SK-N-SH (cell line): Measurements from ENCODE around the gene PFKM. TPM values are rescaled to one million over a fixed set of nuclear protein-coding genes. Genes with fewer than 3 reads are reported as not detected.

Experiments used
- CTCF ChIA-PET: fragments of 300-600, 350-600 bp; formaldehyde crosslinking; extraction: SDS; loops from one replicate; lab custom pipeline; 2021; lab: Yijun Ruan, JAX
- POLR2A ChIA-PET: fragments of 350-600 bp; sonication (Branson Sonifier 250); formaldehyde crosslinking; extraction: SDS; loops from one replicate; lab custom pipeline; 2020; ENCODE audit warnings: antibody characterized with exemption, inconsistent platforms; lab: Yijun Ruan, JAX
- DNase-seq: peaks from one replicate; pipeline ENCODE4 v3.0.0; 2012
- H2AFZ ChIP-seq: fragments of 200-600 bp; sonication (generic); 2 replicates; pipeline ENCODE4 v1.8.1; 2016; ENCODE audit warnings: antibody characterized with exemption, mild to moderate bottlenecking, low read depth
- H3F3A ChIP-seq: fragments of 200-600 bp; sonication (generic); replicated peaks from 2 replicates; pipeline ENCODE3; 2016; ENCODE audit warnings: antibody characterized with exemption, mild to moderate bottlenecking; ENCODE audit not compliant: insufficient read depth
- H3K27ac ChIP-seq, 2 experiments: fragments of 200-500 bp in 1 of 2; fragments of 200-600 bp in 1 of 2; sonication (Bioruptor generic) in 1 of 2; sonication (generic), shearing (Covaris generic) in 1 of 2; 2 replicates each; pipeline versions ENCODE4 v1.5.1 to v1.6.1; 2014 to 2016; ENCODE audit warnings: low read depth in 2 of 2, inconsistent platforms in 1 of 2, low read length in 1 of 2, mild to moderate bottlenecking in 1 of 2, mixed read lengths in 1 of 2
- H3K27me3 ChIP-seq: fragments of 200-600 bp; sonication (generic), shearing (Covaris generic); 2 replicates; pipeline ENCODE4 v1.6.1; 2016; ENCODE audit warnings: mixed run types; ENCODE audit not compliant: insufficient read depth
- H3K36me3 ChIP-seq, 2 experiments: fragments of 200-500 bp in 1 of 2; fragments of 200-600 bp in 1 of 2; sonication (Bioruptor generic) in 1 of 2; sonication (generic) in 1 of 2; replicated peaks in 1 of 2; 2 replicates each; pipeline versions ENCODE3 to v1.5.1; 2014 to 2016; ENCODE audit warnings: low read length in 1 of 2, mild to moderate bottlenecking in 1 of 2; ENCODE audit not compliant: insufficient read depth in 2 of 2, control insufficient read depth in 1 of 2
- H3K4me1 ChIP-seq, 2 experiments: fragments of 200-500 bp in 1 of 2; fragments of 200-600 bp in 1 of 2; sonication (Bioruptor generic) in 1 of 2; sonication (generic), shearing (Covaris generic) in 1 of 2; 2 replicates each; pipeline versions ENCODE4 v1.5.1 to v1.6.1; 2014 to 2016; ENCODE audit warnings: low read depth in 1 of 2, low read length in 1 of 2, mixed run types in 1 of 2; ENCODE audit not compliant: insufficient read depth in 2 of 2, control insufficient read depth in 1 of 2
- H3K4me2 ChIP-seq: fragments of 200-600 bp; sonication (generic), shearing (Covaris generic); 2 replicates; pipeline ENCODE4 v1.6.1; 2017; ENCODE audit warnings: mixed run types
- H3K4me3 ChIP-seq, 2 experiments: fragments of 200-500 bp in 1 of 2; fragments of 200-600 bp in 1 of 2; sonication (Bioruptor generic) in 1 of 2; sonication (generic), shearing (Covaris generic) in 1 of 2; 2 replicates each; pipeline versions ENCODE4 v1.5.1 to v1.8.1; 2014 to 2016; ENCODE audit warnings: low read depth in 2 of 2, inconsistent platforms in 1 of 2, low read length in 1 of 2, mild to moderate bottlenecking in 1 of 2, mixed read lengths in 1 of 2, moderate library complexity in 1 of 2
- H3K79me2 ChIP-seq: fragments of 200-600 bp; sonication (generic); 2 replicates; pipeline ENCODE4 v1.8.1; 2017; ENCODE audit warnings: mild to moderate bottlenecking; ENCODE audit not compliant: insufficient read depth
- H3K9ac ChIP-seq: fragments of 200-600 bp; sonication (generic); 2 replicates; pipeline ENCODE4 v1.6.1; 2017; ENCODE audit warnings: mixed run types
- H3K9me2 ChIP-seq: fragments of 200-600 bp; sonication (generic); 2 replicates; pipeline ENCODE4 v1.6.1; 2017; ENCODE audit warnings: mixed run types
- H3K9me3 ChIP-seq: fragments of 200-600 bp; sonication (generic); 2 replicates; pipeline ENCODE4 v1.6.1; 2017; ENCODE audit warnings: mixed run types, mild to moderate bottlenecking, moderate library complexity
- H4K20me1 ChIP-seq: fragments of 200-600 bp; sonication (generic); 2 replicates; pipeline ENCODE4 v1.6.1; 2017; ENCODE audit warnings: mild to moderate bottlenecking, mixed run types; ENCODE audit not compliant: insufficient read depth
- CHD2 ChIP-seq: fragments of 150-350 bp; IDR thresholded peaks from 2 replicates; pipeline ENCODE4 v1.6.1; 2018; ENCODE audit warnings: low read length; ENCODE audit not compliant: partially characterized antibody
- ELF1 ChIP-seq: IDR thresholded peaks from 2 replicates; pipeline ENCODE4 v1.4.0; 2012
- EP300 ChIP-seq, 2 experiments: IDR thresholded peaks; 2 replicates each; pipeline versions ENCODE4 v1.4.0 to v1.6.1; 2012; ENCODE audit warnings: borderline replicate concordance in 1 of 2, low read depth in 1 of 2, low read length in 1 of 2
- FOSL2 ChIP-seq: IDR thresholded peaks from 2 replicates; pipeline ENCODE4 v1.4.0; 2012; ENCODE audit warnings: low read depth, mild to moderate bottlenecking, moderate library complexity, borderline replicate concordance
- FOXM1 ChIP-seq: IDR thresholded peaks from 2 replicates; pipeline ENCODE4 v1.4.0; 2012; ENCODE audit warnings: low read depth, mild to moderate bottlenecking
- MXI1 ChIP-seq: IDR thresholded peaks from 2 replicates; pipeline ENCODE4 v1.6.1; 2012; ENCODE audit warnings: mild to moderate bottlenecking, low read depth, low read length, improper control_type of control experiment
- NFIC ChIP-seq: IDR thresholded peaks from 2 replicates; pipeline ENCODE4 v1.4.0; 2012; ENCODE audit warnings: borderline replicate concordance
- RAD21 ChIP-seq: IDR thresholded peaks from 2 replicates; pipeline ENCODE4 v1.6.1; 2012; ENCODE audit warnings: mild to moderate bottlenecking, low read length
- RCOR1 ChIP-seq: fragments of 150-350 bp; IDR thresholded peaks from 2 replicates; pipeline ENCODE4 v1.6.1; 2017; ENCODE audit warnings: antibody characterized with exemption, low read length
- RFX5 ChIP-seq: IDR thresholded peaks from 2 replicates; pipeline ENCODE4 v1.6.1; 2012; ENCODE audit warnings: mild to moderate bottlenecking, improper control_type of control experiment, low read length
- SMC3 ChIP-seq: IDR thresholded peaks from 2 replicates; pipeline ENCODE4 v1.6.1; 2012; ENCODE audit warnings: low read depth, low read length, improper control_type of control experiment
- TCF12 ChIP-seq: IDR thresholded peaks from 2 replicates; pipeline ENCODE4 v1.4.0; 2012
- TEAD4 ChIP-seq: IDR thresholded peaks from 2 replicates; pipeline ENCODE4 v1.4.0; 2012; ENCODE audit warnings: mild to moderate bottlenecking, borderline replicate concordance; ENCODE audit not compliant: insufficient read depth
- WGBS: methylation state at CpG from one replicate; pipeline ENCODE4 v1.1.6; 2017; ENCODE audit warnings: low lambda C conversion rate; 5-methylcytosine and 5-hydroxymethylcytosine counted together
- polyA plus RNA-seq, 3 experiments: library from polyadenylated mRNA; depleted of rRNA; stranded (reverse); fragments of >200 nt; gene quantifications; 2 replicates each; pipeline ENCODE4 v1.2.3, GENCODE V29; 2012
- TF ChIP-seq, protein P1 (sequence below): fragments of 200-600 bp; sonication (generic); IDR thresholded peaks from 2 replicates; pipeline ENCODE4 v1.6.1; 2017; ENCODE audit warnings: antibody characterized with exemption, mild to moderate bottlenecking, moderate library complexity
- TF ChIP-seq, protein P2 (sequence below): fragments of 150-350 bp; IDR thresholded peaks from 2 replicates; pipeline ENCODE4 v1.6.1; 2017; ENCODE audit warnings: antibody characterized with exemption, low read length, low read depth, borderline replicate concordance
- TF ChIP-seq, protein P3 (sequence below): IDR thresholded peaks from 2 replicates; pipeline ENCODE4; 2012

PFKM gene
- polyA plus RNA-seq, 1 of the 3 experiments (the other 2 are of a cell fraction) = 85.0 TPM

DNA sequence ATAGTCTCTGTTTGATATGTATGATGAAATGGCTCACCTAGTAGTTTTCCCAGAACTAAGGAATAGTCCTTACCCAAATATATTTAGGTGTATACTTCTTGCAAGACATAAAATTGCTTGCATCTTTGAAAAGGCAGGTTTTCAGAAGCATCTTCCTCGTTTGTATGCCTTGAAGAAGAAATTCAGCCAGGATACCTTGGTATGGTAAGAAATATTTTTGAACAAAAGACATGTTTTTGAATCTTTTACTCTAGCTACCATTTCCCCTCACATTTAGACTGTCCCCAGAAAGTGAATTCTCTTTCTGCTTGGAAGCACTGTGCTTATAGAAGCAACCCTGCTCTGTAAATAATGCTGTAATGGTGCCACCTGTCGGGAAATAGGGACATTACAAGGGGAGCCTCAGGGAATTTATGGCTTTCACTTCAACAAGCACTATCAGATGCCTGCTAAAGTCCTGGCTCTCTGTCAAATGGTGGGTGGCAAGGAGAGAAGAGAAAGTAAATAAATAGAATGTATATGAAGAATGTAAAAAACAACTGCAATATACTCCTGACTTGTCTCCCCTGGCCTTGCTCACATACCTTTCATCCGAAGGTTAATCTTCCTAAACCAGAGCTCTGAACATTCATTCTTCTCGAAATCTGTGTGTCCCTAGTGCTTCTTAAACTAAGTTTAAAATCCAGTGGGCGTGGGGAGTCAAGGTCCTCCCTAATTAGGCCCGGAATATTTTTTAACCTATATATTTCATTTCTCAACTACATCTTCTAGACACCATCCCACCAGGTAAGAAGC, 70.4 kb downstream of the PFKM start:
- H3K9me3 ChIP-seq = no peaks in the 10 kb centered on the region
- no peak overlapping the region for H3K27ac ChIP-seq
- H3F3A ChIP-seq = peaks cover 4% of the 10 kb centered on the region
- no peak overlapping the region for H3K9ac ChIP-seq
- H3K4me1 ChIP-seq = peaks cover 14 to 27% of the 10 kb centered on the region in 2 experiments
- no peaks in the 10 kb centered on the region for H4K20me1 ChIP-seq
- ChIA-PET CTCF (interaction anchor here (0.5 to 8.2 kb wide), 38 partner anchors 10 to 1059 kb away, joined by 3 to 90 read pairs (median 4); partner anchors contain the start of genes ASB8 and PFKM), POLR2A (no interaction called here)
- H2AFZ ChIP-seq = no peak overlapping the region
- H3K79me2 ChIP-seq = no peaks in the 10 kb centered on the region
- TF ChIP-seq FOSL2 (no peak), RFX5 (0 out of 2 replicates have a peak, but pooled peaks have one; percentile 41), RAD21 (peak; percentile 87), NFIC (no peak), SMC3 (peak; percentile 69), TEAD4 (no peak), MXI1 (peak; percentile 33; the same call in 1 of the 2 replicates), ELF1 (no peak), CHD2 (peak; percentile 44), TCF12 (no peak), FOXM1 (no peak), EP300 (IDR thresholded peaks at IDR 0.05; ENCODE audit: borderline replicate concordance in 1 of 2, low read depth in 1 of 2, low read length in 1 of 2) (no peak), RCOR1 (0 out of 2 replicates have a peak, but pooled peaks have one; percentile 13)
- TF ChIP-seq, protein P1, sequence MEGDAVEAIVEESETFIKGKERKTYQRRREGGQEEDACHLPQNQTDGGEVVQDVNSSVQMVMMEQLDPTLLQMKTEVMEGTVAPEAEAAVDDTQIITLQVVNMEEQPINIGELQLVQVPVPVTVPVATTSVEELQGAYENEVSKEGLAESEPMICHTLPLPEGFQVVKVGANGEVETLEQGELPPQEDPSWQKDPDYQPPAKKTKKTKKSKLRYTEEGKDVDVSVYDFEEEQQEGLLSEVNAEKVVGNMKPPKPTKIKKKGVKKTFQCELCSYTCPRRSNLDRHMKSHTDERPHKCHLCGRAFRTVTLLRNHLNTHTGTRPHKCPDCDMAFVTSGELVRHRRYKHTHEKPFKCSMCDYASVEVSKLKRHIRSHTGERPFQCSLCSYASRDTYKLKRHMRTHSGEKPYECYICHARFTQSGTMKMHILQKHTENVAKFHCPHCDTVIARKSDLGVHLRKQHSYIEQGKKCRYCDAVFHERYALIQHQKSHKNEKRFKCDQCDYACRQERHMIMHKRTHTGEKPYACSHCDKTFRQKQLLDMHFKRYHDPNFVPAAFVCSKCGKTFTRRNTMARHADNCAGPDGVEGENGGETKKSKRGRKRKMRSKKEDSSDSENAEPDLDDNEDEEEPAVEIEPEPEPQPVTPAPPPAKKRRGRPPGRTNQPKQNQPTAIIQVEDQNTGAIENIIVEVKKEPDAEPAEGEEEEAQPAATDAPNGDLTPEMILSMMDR = peak; percentile 86
- TF ChIP-seq, protein P2, sequence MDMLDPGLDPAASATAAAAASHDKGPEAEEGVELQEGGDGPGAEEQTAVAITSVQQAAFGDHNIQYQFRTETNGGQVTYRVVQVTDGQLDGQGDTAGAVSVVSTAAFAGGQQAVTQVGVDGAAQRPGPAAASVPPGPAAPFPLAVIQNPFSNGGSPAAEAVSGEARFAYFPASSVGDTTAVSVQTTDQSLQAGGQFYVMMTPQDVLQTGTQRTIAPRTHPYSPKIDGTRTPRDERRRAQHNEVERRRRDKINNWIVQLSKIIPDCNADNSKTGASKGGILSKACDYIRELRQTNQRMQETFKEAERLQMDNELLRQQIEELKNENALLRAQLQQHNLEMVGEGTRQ = no peak
- TF ChIP-seq, protein P3, sequence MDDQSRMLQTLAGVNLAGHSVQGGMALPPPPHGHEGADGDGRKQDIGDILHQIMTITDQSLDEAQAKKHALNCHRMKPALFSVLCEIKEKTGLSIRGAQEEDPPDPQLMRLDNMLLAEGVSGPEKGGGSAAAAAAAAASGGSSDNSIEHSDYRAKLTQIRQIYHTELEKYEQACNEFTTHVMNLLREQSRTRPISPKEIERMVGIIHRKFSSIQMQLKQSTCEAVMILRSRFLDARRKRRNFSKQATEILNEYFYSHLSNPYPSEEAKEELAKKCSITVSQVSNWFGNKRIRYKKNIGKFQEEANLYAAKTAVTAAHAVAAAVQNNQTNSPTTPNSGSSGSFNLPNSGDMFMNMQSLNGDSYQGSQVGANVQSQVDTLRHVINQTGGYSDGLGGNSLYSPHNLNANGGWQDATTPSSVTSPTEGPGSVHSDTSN = no peak
- H3K27me3 ChIP-seq = no peaks in the 10 kb centered on the region
- DNase-seq = peak; percentile 66
- 36% methylated on average over 6 of the region's 6 CpGs for WGBS
- no peaks in the 10 kb centered on the region for H3K36me3 ChIP-seq
- no peaks in the 10 kb centered on the region for H3K9me2 ChIP-seq
- no peak overlapping the region for H3K4me2 ChIP-seq
- no peak overlapping the region; a peak in 1 of 4 replicates for H3K4me3 ChIP-seq
